SK-N-SH treated with all-trans-retinoic acid at 6 μM for 48 hours (cell line): ENCODE results near the gene FLII.

Experiments used
- CSDC2 ChIP-seq: fragments of 250-450 bp; sonication (Bioruptor Pico); IDR thresholded peaks from 2 replicates; pipeline ENCODE4 v1.5.0; 2020; ENCODE audit warnings: mild to moderate bottlenecking, moderate library complexity
- OSR1 ChIP-seq: fragments of 250-450 bp; sonication (Bioruptor Pico); IDR thresholded peaks from 2 replicates; pipeline ENCODE4 v1.8.0; 2022; ENCODE audit warnings: moderate library complexity, mild to moderate bottlenecking, inconsistent platforms
- RARB ChIP-seq: fragments of 250-450 bp; sonication (Bioruptor Pico); IDR thresholded peaks from 2 replicates; pipeline ENCODE4 v1.8.0; 2021; ENCODE audit warnings: mild to moderate bottlenecking, moderate library complexity
- SNAI2 ChIP-seq: fragments of 250-450 bp; sonication (Bioruptor Pico); IDR thresholded peaks from 2 replicates; pipeline ENCODE4 v1.5.0; 2020; ENCODE audit warnings: mild to moderate bottlenecking, moderate library complexity
- TOX ChIP-seq: fragments of 250-450 bp; sonication (Bioruptor Pico); IDR thresholded peaks from 2 replicates; pipeline ENCODE4 v1.8.0; 2021; ENCODE audit warnings: mild to moderate bottlenecking, moderate library complexity, borderline replicate concordance

GRCh38 chr17:18280766-18281371, 22.3 kb upstream of the FLII start:
- TF ChIP-seq RARB (CRISPR knock-in tag) (no peak), TOX (no peak), SNAI2 (no peak), OSR1 (CRISPR knock-in tag) (no peak), CSDC2 (CRISPR knock-in tag) (no peak)
